ENCODE measurements around the gene ALAD. TPM values are rescaled to one million over a fixed set of nuclear protein-coding genes. Genes with fewer than 3 reads are reported as not detected.
A peak's percentile ranks its signal among the peaks of the same experiment; 100 is the strongest.
"Not testable (repeated sequence)": the region's sequence is repeated elsewhere in the genome, so short reads cannot be mapped to it uniquely, and the experiment has no call there.

ALAD gene
- total RNA-seq, result 129 TPM
- long read RNA-seq, transcript ALAD-201 (12 exons, 3,173 nt), result major isoform, 307 of 377 reads
- long read RNA-seq, transcript ALAD-208 (12 exons, 3,247 nt), result minor isoform, 6 of 377 reads
- long read RNA-seq, partial matches to known transcripts, result 40 of 377 reads
- long read RNA-seq, other reads (novel, unspliced or antisense), result 24 of 377 reads

- DNase-seq, result peak; percentile 99
- intact Hi-C loops (cut with DNase I), result no loop called here
- peak; percentile 97 for ATAC-seq (ENCODE audit: poor library complexity)
Measured at GRCh38 chr9:113401027-113401792, at the start of gene ALAD. Gene ALAD, minus strand, starts transcription at chr9:113401284. Its CDS starts 7,725 bp downstream, at chr9:113393559.

- DNase-seq, result no peak
- intact Hi-C loops (cut with DNase I), result no loop called here
- ATAC-seq (ENCODE audit: poor library complexity), result no peak
Measured at GRCh38 chr9:113449376-113449775, 48.3 kb upstream of the ALAD start.

- intact Hi-C loops (cut with DNase I), result loop anchor here (2.0 kb wide), 2 partner anchors 142 to 212 kb away; no protein-coding TSS in a partner anchor
- DNase-seq (no peak), ATAC-seq (ENCODE audit: poor library complexity) (peak; percentile 78)
Measured at GRCh38 chr9:113446323-113446740, 45.2 kb upstream of the ALAD start.

- no peak for DNase-seq
- intact Hi-C loops (cut with DNase I), result no loop called here
- no peak for ATAC-seq (ENCODE audit: poor library complexity)
Measured at GRCh38 chr9:113444736-113445135, 43.7 kb upstream of the ALAD start.

GRCh38 chr9:113437716-113438115 is 36.6 kb upstream of the ALAD start:
- DNase-seq; ATAC-seq (ENCODE audit: poor library complexity); intact Hi-C loops (cut with DNase I): not testable (repeated sequence)

GRCh38 chr9:113436728-113437515 is 35.8 kb upstream of the ALAD start:
- intact Hi-C loops (cut with DNase I), result no loop called here
- no peak for ATAC-seq (ENCODE audit: poor library complexity)
- no peak for DNase-seq

GRCh38 chr9:113431191-113431590 is 30.1 kb upstream of the ALAD start:
- intact Hi-C loops (cut with DNase I), result no loop called here
- ATAC-seq (ENCODE audit: poor library complexity) (no peak), DNase-seq (no peak)

GRCh38 chr9:113428062-113428615 is 27.1 kb upstream of the ALAD start:
- no peak for ATAC-seq (ENCODE audit: poor library complexity)
- intact Hi-C loops (cut with DNase I), result no loop called here

GRCh38 chr9:113427629-113428028 is 26.5 kb upstream of the ALAD start:
- DNase-seq, result no peak
- no peak for ATAC-seq (ENCODE audit: poor library complexity)
- intact Hi-C loops (cut with DNase I), result no loop called here

More at GRCh38 chr9:113428062-113428615, 27.1 kb upstream of the ALAD start:
- no peak for DNase-seq

- intact Hi-C loops (cut with DNase I), result no loop called here
- DNase-seq, result no peak
- no peak for ATAC-seq (ENCODE audit: poor library complexity)
Measured at GRCh38 chr9:113426701-113427100, 25.6 kb upstream of the ALAD start.

- DNase-seq, result no peak
- no peak for ATAC-seq (ENCODE audit: poor library complexity)
- intact Hi-C loops (cut with DNase I), result no loop called here
Measured at GRCh38 chr9:113425072-113425471, 24.0 kb upstream of the ALAD start.

- DNase-seq (no peak), ATAC-seq (ENCODE audit: poor library complexity) (no peak)
- intact Hi-C loops (cut with DNase I), result no loop called here
Measured at GRCh38 chr9:113421726-113422125, 20.6 kb upstream of the ALAD start.

GRCh38 chr9:113417370-113417769 is 16.3 kb upstream of the ALAD start:
- DNase-seq (no peak), ATAC-seq (ENCODE audit: poor library complexity) (no peak)
- intact Hi-C loops (cut with DNase I), result no loop called here

- DNase-seq (no peak), ATAC-seq (ENCODE audit: poor library complexity) (peak; percentile 51)
- intact Hi-C loops (cut with DNase I), result no loop called here
Measured at GRCh38 chr9:113416149-113416721, 15.2 kb upstream of the ALAD start.

GRCh38 chr9:113410207-113410864 is 9.3 kb upstream of the ALAD start, which contains the start of the genes C9orf43 and POLE3:
Gene C9orf43, plus strand, starts transcription at chr9:113410747. Its CDS starts 2,747 bp downstream, at chr9:113413494.
Gene POLE3, minus strand, starts transcription at chr9:113410675. Its CDS starts 382 bp downstream, at chr9:113410293.
- intact Hi-C loops (cut with DNase I), result no loop called here
- peak; percentile 97 for DNase-seq
- ATAC-seq (ENCODE audit: poor library complexity), result peak; percentile 99

GRCh38 chr9:113409883-113410206 is 8.8 kb upstream of the ALAD start:
- ATAC-seq (ENCODE audit: poor library complexity) (no peak), DNase-seq (no peak)
- intact Hi-C loops (cut with DNase I), result loop anchor here (5.0 kb wide), 1 partner anchor 103 kb away; no protein-coding TSS in a partner anchor

- ATAC-seq (ENCODE audit: poor library complexity), result no peak
- DNase-seq, result no peak
- intact Hi-C loops (cut with DNase I), result loop anchor here (5.0 kb wide), 1 partner anchor 102 kb away; no protein-coding TSS in a partner anchor
Measured at GRCh38 chr9:113409481-113409880, 8.4 kb upstream of the ALAD start.

- intact Hi-C loops (cut with DNase I), result loop anchor here (5.0 kb wide), 1 partner anchor 100 kb away; no protein-coding TSS in a partner anchor
- peak; percentile 75 for DNase-seq
- not testable (repeated sequence) for ATAC-seq (ENCODE audit: poor library complexity)
Measured at GRCh38 chr9:113406873-113407511, 5.9 kb upstream of the ALAD start.
